Mucosa of gallbladder (tissue), 1 donor: Measurements from ENCODE around the gene NGEF. TPM values are rescaled to one million over a fixed set of nuclear protein-coding genes. Genes with fewer than 3 reads are reported as not detected.

Experiments used
- DNase-seq: peaks from one replicate; pipeline ENCODE4 v3.0.0-alpha.2; 2020; ENCODE audit warnings: low spot score
- total RNA-seq: library from RNA; stranded (reverse); gene quantifications from one replicate; pipeline ENCODE4 v1.2.1, GENCODE V29; 2021
- donor health status: DM: no; HTN: no; CAD: no.

NGEF gene
- total RNA-seq, 1 donor from 2014 or later = 12.0 TPM

DNA sequence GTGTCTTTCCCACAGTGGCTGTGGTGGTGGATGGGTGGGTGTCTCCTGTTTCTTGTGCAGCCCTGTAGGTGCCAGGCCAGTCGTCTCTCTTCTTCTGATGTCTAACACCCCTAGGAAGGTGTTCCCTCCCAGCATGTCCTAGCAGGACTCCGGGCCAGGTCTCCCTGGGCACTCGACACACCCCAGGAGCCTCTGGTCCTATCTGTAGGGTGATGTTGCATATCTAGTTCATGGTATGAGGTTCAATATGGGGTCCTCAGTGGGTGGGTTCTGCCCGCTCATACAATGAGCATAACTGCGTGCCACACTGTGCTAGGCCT is 14.4 kb downstream of the NGEF start:
- no peak for DNase-seq

- DNase-seq = no peak
Measured at GRCh38 chr2:232997749-232998665, 15.0 kb downstream of the NGEF start.

DNA sequence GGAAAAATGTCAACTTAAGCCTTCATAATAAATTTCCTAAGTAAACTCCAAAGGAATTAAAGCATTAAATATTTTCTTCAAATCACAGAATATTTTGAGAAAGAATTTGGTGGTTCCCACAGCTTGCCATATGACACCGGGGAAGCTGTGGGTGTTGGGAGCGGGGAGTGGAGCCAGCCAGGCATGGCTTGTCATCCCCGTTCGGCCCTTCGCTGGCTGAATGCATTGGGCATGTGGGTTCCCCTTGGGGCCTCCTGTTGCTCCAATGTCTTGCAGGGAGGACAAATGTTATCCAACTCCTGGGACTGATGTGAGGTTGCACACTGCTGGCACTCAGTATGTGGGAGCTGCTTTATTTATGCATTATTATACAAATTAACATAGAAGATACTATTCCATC is 18.6 kb downstream of the NGEF start:
- DNase-seq = no peak

DNA sequence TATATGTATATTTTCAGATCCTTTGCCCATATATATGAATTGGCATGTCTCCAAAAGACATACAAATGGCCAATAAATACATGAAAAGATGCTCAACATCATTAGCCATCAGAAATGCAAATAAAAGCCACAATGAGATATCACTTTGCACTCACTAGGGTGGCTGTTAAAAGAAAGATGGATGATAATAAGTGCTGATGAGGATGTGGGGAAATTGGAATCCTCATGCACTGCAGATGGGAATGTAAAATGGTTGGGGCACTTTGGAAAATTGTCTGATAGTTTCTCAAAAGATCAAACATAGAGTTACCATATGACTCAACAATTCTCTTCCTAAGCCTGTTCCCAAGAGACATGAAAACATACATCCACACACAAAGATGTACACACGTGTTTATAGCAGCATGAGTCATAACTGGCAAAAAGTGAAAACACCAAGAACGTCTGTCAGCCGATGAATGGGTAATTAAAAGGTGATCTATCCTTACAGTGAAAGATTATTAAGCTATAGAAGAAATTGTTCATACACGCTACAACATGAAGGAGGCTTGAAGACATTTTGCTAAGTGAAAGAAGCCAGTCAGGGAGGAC is 19.7 kb downstream of the NGEF start:
- no peak for DNase-seq

DNA sequence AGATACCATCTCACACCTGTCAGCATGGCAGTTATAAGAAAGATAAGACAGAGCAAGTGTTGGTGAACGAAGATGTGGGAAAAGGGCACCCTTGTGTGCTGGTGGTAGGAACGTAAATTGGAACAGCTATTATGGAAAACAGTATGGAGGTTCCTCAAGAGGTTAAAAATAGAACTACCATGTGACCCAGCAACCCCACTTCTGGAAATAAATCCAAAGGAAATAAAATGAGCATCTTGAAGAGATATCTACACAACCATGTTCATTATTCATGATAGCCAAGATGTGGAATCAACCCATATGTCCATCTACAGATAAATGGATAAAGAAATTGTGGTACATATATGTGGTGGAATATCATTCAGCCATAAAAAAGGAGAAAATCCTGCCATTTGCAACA is 26.9 kb downstream of the NGEF start:
- no peak for DNase-seq

GRCh38 chr2:232984451-232985207 is 28.4 kb downstream of the NGEF start:
- DNase-seq = no peak

DNA sequence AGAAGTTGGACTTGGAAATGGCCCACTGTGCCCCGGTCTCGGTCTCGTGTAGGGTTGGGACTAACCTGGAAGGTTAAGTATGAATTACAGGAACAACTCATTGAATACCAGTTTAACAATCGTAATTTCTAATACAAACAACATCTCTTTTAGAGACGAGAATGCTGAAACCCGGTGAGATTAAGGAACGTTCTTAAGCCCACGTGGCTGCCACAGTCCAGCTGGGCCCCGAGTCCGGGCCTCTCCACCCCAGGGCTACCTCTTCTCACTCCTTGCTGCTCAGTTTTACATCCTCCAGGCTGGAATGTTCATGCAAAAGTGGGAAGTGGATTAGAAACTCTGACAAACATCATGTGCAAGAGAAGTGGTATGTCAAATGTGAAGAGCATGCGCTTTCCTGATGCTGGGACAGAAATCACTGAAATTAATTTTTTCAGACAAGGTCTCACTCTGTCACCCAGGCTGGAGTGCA is 29.4 kb downstream of the NGEF start:
- DNase-seq = no peak

DNA sequence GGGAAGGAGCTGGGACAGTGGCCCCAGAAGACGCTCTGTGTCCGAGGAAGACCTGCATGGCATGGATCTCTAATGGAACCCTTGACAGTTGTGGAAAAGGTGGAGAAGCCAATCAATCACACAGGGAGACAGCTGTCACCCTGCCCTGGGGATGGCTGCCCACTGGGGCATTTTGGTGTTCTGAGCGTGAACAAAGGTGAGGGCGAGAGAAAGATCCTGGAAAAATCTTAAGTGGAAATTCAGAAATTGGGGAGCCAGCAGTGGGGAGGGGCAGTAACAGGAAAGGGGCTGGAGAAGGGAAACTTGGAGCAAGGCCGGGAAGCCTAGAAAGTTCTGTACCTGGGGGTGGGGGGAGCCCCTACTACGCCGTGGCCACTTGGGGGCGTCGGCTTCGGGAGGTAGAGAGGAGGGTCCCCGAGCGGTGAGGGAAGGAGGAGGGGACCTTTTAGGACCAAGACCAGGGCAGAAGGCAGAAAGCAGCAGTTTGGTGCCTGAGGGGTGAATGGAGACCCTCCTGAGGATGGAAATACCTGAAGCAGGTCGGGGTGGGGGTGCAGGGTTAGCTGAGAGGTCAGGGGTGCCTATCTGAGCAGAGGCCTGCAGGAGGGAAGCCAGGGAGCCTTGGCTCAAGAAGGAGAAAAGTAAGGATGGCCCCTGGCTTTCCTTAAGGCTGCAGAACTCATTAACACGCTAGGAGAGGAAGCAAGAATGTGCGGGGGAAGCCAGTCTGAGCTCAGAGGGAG is 30.0 kb downstream of the NGEF start:
- no peak for DNase-seq

DNA sequence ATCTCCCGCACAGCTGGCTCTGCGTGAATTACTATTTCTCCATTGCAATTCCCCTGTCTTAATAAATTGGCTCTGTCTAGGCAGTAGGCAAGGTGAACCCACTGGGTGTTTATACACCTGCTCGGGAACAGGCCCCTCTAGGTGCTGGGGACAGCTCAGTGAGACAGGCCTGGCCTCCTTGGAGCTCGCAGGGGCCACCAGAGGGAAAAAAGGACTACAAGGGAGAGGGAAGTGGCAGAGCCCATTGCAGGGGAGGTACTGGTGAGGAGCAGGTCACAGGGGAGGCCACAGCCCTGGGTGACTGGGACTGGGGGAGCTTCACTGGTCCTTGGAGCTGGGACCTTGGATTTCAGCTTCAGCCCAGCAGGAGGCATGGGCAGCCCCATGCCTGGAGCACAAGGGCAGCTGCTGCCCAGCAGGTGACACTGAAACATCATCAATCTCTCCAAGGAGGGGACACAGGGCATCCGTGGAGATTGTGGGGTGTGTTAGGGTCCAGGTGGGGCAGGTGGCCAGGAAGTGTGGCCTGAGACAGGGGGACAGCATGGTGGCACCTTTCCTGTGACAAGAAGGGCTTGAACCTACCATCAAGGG is 31.2 kb downstream of the NGEF start:
- no peak for DNase-seq

DNA sequence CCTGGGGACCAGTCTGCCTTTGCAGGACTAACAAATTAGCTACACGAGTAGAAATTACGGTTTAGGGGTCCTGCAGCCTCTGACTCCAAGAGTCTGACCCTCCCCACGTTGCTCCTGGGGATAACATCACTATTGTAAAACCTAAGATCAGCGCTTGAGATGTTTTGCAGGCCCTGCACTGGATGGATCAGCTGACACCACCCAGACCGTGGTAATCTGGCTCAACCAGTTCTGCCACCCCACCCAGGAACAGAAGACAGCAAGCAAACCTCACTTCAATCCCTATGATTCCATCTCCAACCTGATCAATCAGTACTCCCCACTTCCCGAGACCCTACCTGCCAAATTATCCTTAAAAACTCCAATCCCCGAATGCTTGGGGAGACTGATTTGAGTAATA is 31.7 kb downstream of the NGEF start:
- peak; percentile 81 for DNase-seq

GRCh38 chr2:232980683-232981082 is 32.4 kb downstream of the NGEF start:
- DNase-seq = no peak

- DNase-seq = peak; percentile 16
Measured at GRCh38 chr2:232979871-232980461, 33.1 kb downstream of the NGEF start.

DNA sequence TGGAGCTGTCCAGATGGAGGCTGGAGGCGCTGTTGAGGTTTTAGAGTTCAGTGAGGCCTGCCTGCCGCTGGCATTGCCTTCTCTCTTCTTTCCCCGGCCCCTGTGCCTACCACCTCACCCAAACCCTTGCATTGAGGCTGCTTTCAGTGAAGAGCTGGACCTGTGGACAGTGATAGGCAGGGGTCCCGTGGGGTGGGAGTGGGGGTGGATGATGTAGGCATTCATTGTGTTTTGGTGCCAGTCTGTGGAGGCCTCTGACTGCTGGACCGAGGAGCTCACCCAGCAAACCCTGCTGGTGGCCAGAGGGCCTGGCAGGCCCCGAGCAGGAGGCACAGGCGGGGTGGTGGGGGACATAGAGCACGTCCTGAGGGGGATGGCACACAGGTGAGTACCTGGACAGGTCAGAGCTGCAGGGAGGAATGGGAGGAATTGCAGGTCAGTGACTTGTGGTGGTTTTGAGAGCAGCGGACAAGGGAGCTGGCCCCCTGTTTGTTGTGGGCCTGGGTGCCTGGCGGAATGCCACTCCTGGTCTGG is 35.6 kb downstream of the NGEF start:
- DNase-seq = no peak

GRCh38 chr2:232976666-232977437 is 36.2 kb downstream of the NGEF start:
- no peak for DNase-seq

DNA sequence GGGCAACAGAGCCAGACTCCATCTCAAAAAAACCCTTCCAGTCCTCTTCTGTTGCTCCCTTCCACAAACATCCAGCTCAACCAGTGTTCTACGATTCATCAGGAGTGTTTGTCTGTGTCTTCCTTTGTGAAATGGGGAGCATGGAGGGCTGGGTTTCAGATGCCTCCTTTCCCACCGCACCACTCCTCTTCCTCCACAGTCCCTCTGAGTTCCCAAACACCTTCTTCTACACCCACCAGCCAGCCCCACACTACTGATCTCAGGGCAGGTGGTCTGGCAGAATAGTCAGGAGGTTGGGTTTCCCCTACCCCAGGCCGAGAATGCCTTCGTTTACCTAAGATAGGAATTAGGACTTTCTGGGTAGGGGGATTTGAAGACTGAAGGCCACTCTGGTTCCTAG is 36.9 kb downstream of the NGEF start:
- no peak for DNase-seq

DNA sequence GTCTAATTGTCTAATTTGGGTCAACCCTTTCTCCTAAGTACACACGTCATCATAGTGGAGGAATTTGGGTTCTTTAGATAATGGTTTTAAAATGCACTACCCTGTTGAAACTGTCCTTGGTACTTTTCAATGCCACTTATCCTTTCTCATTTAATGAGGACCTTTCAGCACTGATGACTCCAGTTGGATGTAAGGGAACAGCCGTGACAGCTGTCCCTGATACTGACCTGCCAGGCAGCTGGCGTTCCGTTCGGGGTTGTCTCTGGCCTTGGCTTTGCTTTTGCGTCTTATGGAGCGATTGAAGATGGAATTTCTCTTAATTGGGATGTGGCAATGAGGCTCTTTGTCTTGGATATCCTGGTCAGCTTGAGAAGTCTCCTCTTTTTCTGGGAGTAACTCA is 38.7 kb downstream of the NGEF start:
- no peak for DNase-seq

DNA sequence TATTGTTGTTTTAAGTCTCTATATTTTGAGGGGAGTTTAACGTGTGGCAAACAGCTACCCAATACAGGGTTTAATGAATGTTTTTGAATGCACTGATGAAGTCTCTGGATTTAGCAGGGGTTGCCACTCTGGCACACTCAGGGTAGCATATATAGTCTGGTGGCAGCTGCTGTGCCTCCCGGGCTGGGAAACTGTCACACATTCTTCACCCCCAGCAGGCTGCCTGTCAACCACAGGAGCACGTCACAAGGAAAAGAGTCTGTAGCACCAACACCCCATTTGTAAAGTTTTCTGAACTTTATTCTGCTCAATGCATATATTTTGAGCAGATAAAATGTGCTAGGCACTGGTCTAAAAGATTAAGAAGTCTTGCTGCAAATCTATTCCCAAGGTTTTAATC is 39.3 kb downstream of the NGEF start:
- DNase-seq = no peak

DNA sequence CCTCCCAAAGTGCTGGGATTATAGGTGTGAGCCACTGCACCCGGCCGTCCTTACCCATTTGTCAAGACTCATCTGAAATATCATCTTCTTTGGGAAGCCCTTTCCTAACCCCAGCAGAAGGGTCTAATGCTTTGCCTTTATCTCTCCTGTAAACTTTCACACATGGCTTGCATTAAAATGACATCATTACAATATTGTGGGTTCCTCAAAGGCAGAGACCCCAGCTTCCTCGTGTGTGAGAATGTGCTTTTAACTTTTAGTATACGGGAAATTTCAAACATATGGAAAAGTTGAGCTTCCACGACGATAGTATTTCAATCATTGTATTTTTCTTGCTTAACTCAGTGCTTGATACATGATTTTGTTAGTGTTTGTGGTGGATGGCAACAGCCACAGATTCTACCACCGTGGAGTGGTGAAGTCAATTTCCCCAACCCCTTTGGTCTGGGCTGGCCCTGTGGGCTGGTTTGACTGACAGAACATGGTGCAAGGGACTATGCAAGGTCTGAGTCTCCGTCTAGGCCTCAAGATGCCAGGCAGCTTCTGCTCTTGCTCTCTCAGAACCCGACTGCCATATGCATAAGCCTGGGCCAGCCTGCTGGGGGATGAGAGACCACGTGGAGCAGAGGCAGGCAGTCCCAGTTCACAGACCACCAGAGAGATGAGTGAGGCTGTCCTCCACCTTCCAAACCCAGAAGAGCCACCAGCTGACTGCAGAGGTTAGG is 39.9 kb downstream of the NGEF start:
- DNase-seq = no peak

GRCh38 chr2:232971744-232972143 is 41.3 kb downstream of the NGEF start:
- DNase-seq = no peak
